Measurements from ENCODE around the gene ABCB11. TPM values are rescaled to one million over a fixed set of nuclear protein-coding genes. Genes with fewer than 3 reads are reported as not detected.

The ABCB11 gene
- total and polyA plus RNA-seq, 9 donors, result under 0.01 to 0.18 (median 0.03) TPM; not detected in 4

- no peak overlapping the region for H3K4me3 ChIP-seq
- H3K4me1 ChIP-seq (ENCODE audit: insufficient read depth), result no peaks in the 10 kb centered on the region
- no peak overlapping the region for H3K27ac ChIP-seq
- no peak for TF ChIP-seq EP300 (IDR thresholded peaks at IDR 0.05)
- no peak for TF ChIP-seq CTCF (IDR thresholded peaks at IDR 0.05)
- no peak for TF ChIP-seq POLR2A (IDR thresholded peaks at IDR 0.05)
- no peaks in the 10 kb centered on the region for H3K36me3 ChIP-seq
- intact Hi-C loops (cut with DNase I), result no loop called here
- no peak for DNase-seq
- H3K27me3 ChIP-seq, result no peaks in the 10 kb centered on the region
- WGBS, 3 donors, result 73 to 81% (median 78%) methylated on average over 5 of the region's 5 CpGs
- no peaks in the 10 kb centered on the region for H3K9me3 ChIP-seq
Observed at GRCh38 chr2:169029341-169029740, 1.8 kb downstream of the ABCB11 start.

- WGBS, 3 donors, result 75 to 81% (median 75%) methylated on average over 3 of the region's 3 CpGs
- Histone ChIP-seq H3K27me3 (no peaks in the 10 kb centered on the region), H3K4me1 (ENCODE audit: insufficient read depth) (no peaks in the 10 kb centered on the region), H3K36me3 (no peaks in the 10 kb centered on the region), H3K27ac (no peak overlapping the region), H3K9me3 (no peaks in the 10 kb centered on the region), H3K4me3 (no peak overlapping the region)
- TF ChIP-seq POLR2A (IDR thresholded peaks at IDR 0.05) (no peak), EP300 (IDR thresholded peaks at IDR 0.05) (no peak), CTCF (IDR thresholded peaks at IDR 0.05) (no peak)
- intact Hi-C loops (cut with DNase I), result no loop called here
- no peak for DNase-seq
Observed at GRCh38 chr2:169027234-169027633, 3.9 kb downstream of the ABCB11 start.

- 4 to 32% (median 5%) methylated on average over 1 of the region's 1 CpG for WGBS, 3 donors
- Histone ChIP-seq H3K36me3 (no peaks in the 10 kb centered on the region), H3K4me3 (no peak overlapping the region), H3K9me3 (no peaks in the 10 kb centered on the region), H3K27me3 (no peaks in the 10 kb centered on the region), H3K4me1 (ENCODE audit: insufficient read depth) (no peaks in the 10 kb centered on the region), H3K27ac (no peak overlapping the region)
- TF ChIP-seq POLR2A (IDR thresholded peaks at IDR 0.05), result no peak
- no peak for TF ChIP-seq CTCF (IDR thresholded peaks at IDR 0.05)
- no peak for TF ChIP-seq EP300 (IDR thresholded peaks at IDR 0.05)
- DNase-seq, result no peak
- intact Hi-C loops (cut with DNase I), result no loop called here
Observed at GRCh38 chr2:169026056-169026455, 5.1 kb downstream of the ABCB11 start.

GRCh38 chr2:169023161-169023560 is 8.0 kb downstream of the ABCB11 start:
- Histone ChIP-seq H3K4me3 (no peak overlapping the region), H3K27me3 (no peaks in the 10 kb centered on the region), H3K27ac (no peak overlapping the region), H3K9me3 (no peaks in the 10 kb centered on the region), H3K4me1 (ENCODE audit: insufficient read depth) (no peaks in the 10 kb centered on the region), H3K36me3 (no peaks in the 10 kb centered on the region)
- no peak for DNase-seq
- TF ChIP-seq POLR2A (IDR thresholded peaks at IDR 0.05), result no peak
- no peak for TF ChIP-seq CTCF (IDR thresholded peaks at IDR 0.05)
- TF ChIP-seq EP300 (IDR thresholded peaks at IDR 0.05), result no peak
- WGBS, 3 donors, result 45 to 61% (median 53%) methylated on average over 3 of the region's 3 CpGs
- intact Hi-C loops (cut with DNase I), result no loop called here

GRCh38 chr2:169018390-169018789 is 12.7 kb downstream of the ABCB11 start:
- Histone ChIP-seq H3K4me3 (no peak overlapping the region), H3K27me3 (no peaks in the 10 kb centered on the region), H3K36me3 (no peaks in the 10 kb centered on the region), H3K9me3 (no peaks in the 10 kb centered on the region), H3K27ac (no peak overlapping the region), H3K4me1 (ENCODE audit: insufficient read depth) (no peaks in the 10 kb centered on the region)
- no peak for DNase-seq
- TF ChIP-seq EP300 (IDR thresholded peaks at IDR 0.05), result no peak
- 72 to 84% (median 74%) methylated on average over 3 of the region's 3 CpGs for WGBS, 3 donors
- intact Hi-C loops (cut with DNase I), result no loop called here
